GM12873 (cell line): ENCODE data around the gene MTUS2.

ENCODE experiments used
- CTCF ChIP-seq: IDR thresholded peaks from 2 replicates; pipeline ENCODE4 v1.5.1; 2012; ENCODE audit warnings: low read depth, mild to moderate bottlenecking, moderate library complexity, low read length, control low read depth; ENCODE audit not compliant: insufficient read depth; ENCODE audit errors: missing control alignments

The MTUS2 gene

GRCh38 chr13:28831117-28831516 is 11.0 kb downstream of the MTUS2 start:
- no peak for TF ChIP-seq CTCF

GRCh38 chr13:28837111-28837510 is 17.0 kb downstream of the MTUS2 start:
- TF ChIP-seq CTCF = no peak

GRCh38 chr13:28843639-28844038 is 23.5 kb downstream of the MTUS2 start:
- TF ChIP-seq CTCF = no peak

- no peak for TF ChIP-seq CTCF
Measured at GRCh38 chr13:28849441-28849840, 29.3 kb downstream of the MTUS2 start.

GRCh38 chr13:28850226-28850625 is 30.1 kb downstream of the MTUS2 start:
- no peak for TF ChIP-seq CTCF

- no peak for TF ChIP-seq CTCF
Measured at GRCh38 chr13:28851422-28851821, 31.3 kb downstream of the MTUS2 start.

GRCh38 chr13:28854657-28855056 is 34.5 kb downstream of the MTUS2 start:
- TF ChIP-seq CTCF = no peak
